CD8-positive, alpha-beta memory T cell (primary cell): Measurements from ENCODE around the gene CAMK2B. TPM values are rescaled to one million over a fixed set of nuclear protein-coding genes. Genes with fewer than 3 reads are reported as not detected.

ENCODE experiments used
- CTCF ChIA-PET: fragments of 350-600 bp; sonication (Branson Sonifier 250); formaldehyde crosslinking; loops from one replicate; lab custom pipeline; 2021; ENCODE audit warnings: antibody characterized with exemption; lab: Charles Lee
- POLR2A ChIA-PET: fragments of 350-600 bp; sonication (Branson Sonifier 250); formaldehyde crosslinking; loops from one replicate; lab custom pipeline; 2021; ENCODE audit warnings: antibody characterized with exemption; lab: Charles Lee
- DNase-seq, 5 donors: peaks; one replicate each; pipeline versions ENCODE4 v3.0.0 to v3.0.0-alpha.2; 2020 to 2022; ENCODE audit warnings: mixed read lengths in 1 of 5
- H3K27ac ChIP-seq: one replicate; pipeline ENCODE4 v1.7.0; 2013; ENCODE audit warnings: low read depth, mild to moderate bottlenecking, low read length, moderate library complexity
- H3K27me3 ChIP-seq: 2 replicates; pipeline ENCODE4 v1.7.0; 2013; ENCODE audit warnings: low read length, mild to moderate bottlenecking; ENCODE audit not compliant: insufficient read depth, poor library complexity, severe bottlenecking
- H3K36me3 ChIP-seq: 2 replicates; pipeline ENCODE4 v1.7.0; 2013; ENCODE audit warnings: mild to moderate bottlenecking, low read length, moderate library complexity; ENCODE audit not compliant: insufficient read depth
- H3K4me1 ChIP-seq: 2 replicates; pipeline ENCODE4 v1.7.0; 2013; ENCODE audit warnings: mild to moderate bottlenecking, low read length, moderate library complexity; ENCODE audit not compliant: insufficient read depth
- H3K4me3 ChIP-seq: 2 replicates; pipeline ENCODE4 v1.7.0; 2013; ENCODE audit warnings: mild to moderate bottlenecking, low read length
- H3K9me3 ChIP-seq: 2 replicates; pipeline ENCODE4 v1.7.0; 2013; ENCODE audit warnings: mild to moderate bottlenecking, low read length
- H3K27ac Mint-ChIP-seq, 8 donors: one replicate each; pipeline ENCODE4 v1.8.0; 2020 to 2021; ENCODE audit warnings: mixed read lengths in 8 of 8, mild to moderate bottlenecking in 6 of 8, inconsistent platforms in 3 of 8, moderate library complexity in 3 of 8
- H3K27me3 Mint-ChIP-seq, 2 donors: one replicate each; pipeline ENCODE4 v1.8.0; 2020 to 2021; ENCODE audit warnings: mixed read lengths in 2 of 2, mild to moderate bottlenecking in 1 of 2, moderate library complexity in 1 of 2
- H3K36me3 Mint-ChIP-seq, 3 donors: one replicate each; pipeline ENCODE4 v1.8.0; 2020 to 2021; ENCODE audit warnings: mixed read lengths in 3 of 3, inconsistent platforms in 1 of 3, mild to moderate bottlenecking in 1 of 3
- H3K4me1 Mint-ChIP-seq, 3 donors: one replicate each; pipeline ENCODE4 v1.8.0; 2020 to 2021; ENCODE audit warnings: mixed read lengths in 3 of 3, inconsistent platforms in 1 of 3, mild to moderate bottlenecking in 1 of 3
- H3K4me3 Mint-ChIP-seq, 7 donors: one replicate each; pipeline ENCODE4 v1.8.0; 2020 to 2021; ENCODE audit warnings: mixed read lengths in 7 of 7, mild to moderate bottlenecking in 6 of 7, moderate library complexity in 4 of 7, inconsistent platforms in 2 of 7
- H3K9me3 Mint-ChIP-seq, 5 donors: one replicate each; pipeline ENCODE4 v1.8.0; 2020 to 2022; ENCODE audit warnings: mixed read lengths in 5 of 5, mild to moderate bottlenecking in 3 of 5, moderate library complexity in 2 of 5, inconsistent platforms in 1 of 5
- polyA plus RNA-seq: library from polyadenylated mRNA; unstranded; fragments of 300-500 nt; fragmentation: Illumina TruSeq; gene quantifications from one replicate; pipeline ENCODE4 v1.2.3, GENCODE V29; 2021
- total RNA-seq, 2 experiments: library from RNA; stranded (reverse); gene quantifications; one replicate each; pipeline ENCODE4 v1.2.3, GENCODE V29; 2021

CAMK2B gene
- total and polyA plus RNA-seq, 3 experiments from 2014 or later, result 0.42 to 0.90 TPM; not detected in 1

GRCh38 chr7:44290252-44290620 lies 35.2 kb downstream of the CAMK2B start:
- ChIA-PET CTCF (no interaction called here), POLR2A (no interaction called here)
- Histone ChIP-seq H3K27me3 (peaks cover 5% of the 10 kb centered on the region), H3K36me3 (no peaks in the 10 kb centered on the region), H3K4me1 (no peaks in the 10 kb centered on the region), H3K4me3 (no peak overlapping the region), H3K9me3 (no peaks in the 10 kb centered on the region), H3K27ac (no peak overlapping the region)
- Mint-ChIP-seq H3K27ac (peak overlapping the region in 1 of 8 donors; percentile 21), H3K27me3 (peaks cover 15 to 41% of the 10 kb centered on the region in 2 donors), H3K4me1 (no peaks in the 10 kb centered on the region), H3K9me3 (no peaks in the 10 kb centered on the region), H3K4me3 (no peak overlapping the region), H3K36me3 (no peaks in the 10 kb centered on the region)
- DNase-seq, result peak in 1 of 5 donors; percentile 21

- peaks cover 5% of the 10 kb centered on the region for H3K27me3 ChIP-seq
- peak in 1 of 5 donors; percentile 31 for DNase-seq
- H3K27ac ChIP-seq, result no peak overlapping the region
- H3K27ac Mint-ChIP-seq, result no peak overlapping the region
- H3K36me3 Mint-ChIP-seq, result no peaks in the 10 kb centered on the region
- H3K4me3 ChIP-seq, result no peak overlapping the region
- H3K4me3 Mint-ChIP-seq, result no peak overlapping the region
- no peaks in the 10 kb centered on the region for H3K9me3 Mint-ChIP-seq
- no peaks in the 10 kb centered on the region for H3K4me1 Mint-ChIP-seq
- ChIA-PET POLR2A (no interaction called here), CTCF (no interaction called here)
- peaks cover 12 to 35% of the 10 kb centered on the region in 2 donors for H3K27me3 Mint-ChIP-seq
- no peaks in the 10 kb centered on the region for H3K4me1 ChIP-seq
- H3K9me3 ChIP-seq, result no peaks in the 10 kb centered on the region
- H3K36me3 ChIP-seq, result no peaks in the 10 kb centered on the region
Observed at GRCh38 chr7:44289341-44290251, 35.8 kb downstream of the CAMK2B start.

- Mint-ChIP-seq H3K4me1 (no peaks in the 10 kb centered on the region), H3K27me3 (peaks cover 10 to 27% of the 10 kb centered on the region in 2 donors), H3K4me3 (no peak overlapping the region), H3K36me3 (no peaks in the 10 kb centered on the region), H3K9me3 (no peaks in the 10 kb centered on the region), H3K27ac (no peak overlapping the region)
- Histone ChIP-seq H3K4me3 (no peak overlapping the region), H3K27me3 (peaks cover 5% of the 10 kb centered on the region), H3K36me3 (no peaks in the 10 kb centered on the region), H3K4me1 (no peaks in the 10 kb centered on the region), H3K27ac (no peak overlapping the region), H3K9me3 (no peaks in the 10 kb centered on the region)
- DNase-seq, result peak in 1 of 5 donors; percentile 36
- ChIA-PET CTCF (no interaction called here), POLR2A (no interaction called here)
Observed at GRCh38 chr7:44288811-44289340, 36.5 kb downstream of the CAMK2B start.

- no peaks in the 10 kb centered on the region for H3K9me3 Mint-ChIP-seq
- H3K36me3 Mint-ChIP-seq, result no peaks in the 10 kb centered on the region
- no peak for DNase-seq
- ChIA-PET POLR2A (no interaction called here), CTCF (no interaction called here)
- H3K4me1 Mint-ChIP-seq, result no peaks in the 10 kb centered on the region
- Histone ChIP-seq H3K4me3 (no peak overlapping the region), H3K27me3 (peaks cover 4% of the 10 kb centered on the region), H3K36me3 (no peaks in the 10 kb centered on the region), H3K9me3 (no peaks in the 10 kb centered on the region), H3K4me1 (no peaks in the 10 kb centered on the region), H3K27ac (no peak overlapping the region)
- peaks cover 8 to 23% of the 10 kb centered on the region in 2 donors for H3K27me3 Mint-ChIP-seq
- H3K27ac Mint-ChIP-seq, result no peak overlapping the region
- H3K4me3 Mint-ChIP-seq, result no peak overlapping the region
Observed at GRCh38 chr7:44288381-44288685, 37.1 kb downstream of the CAMK2B start.

- Mint-ChIP-seq H3K4me1 (no peaks in the 10 kb centered on the region), H3K27ac (no peak overlapping the region), H3K4me3 (no peak overlapping the region), H3K9me3 (no peaks in the 10 kb centered on the region), H3K36me3 (no peaks in the 10 kb centered on the region), H3K27me3 (peaks cover 8 to 19% of the 10 kb centered on the region in 2 donors)
- no peak overlapping the region for H3K27ac ChIP-seq
- H3K9me3 ChIP-seq, result no peaks in the 10 kb centered on the region
- H3K27me3 ChIP-seq, result no peaks in the 10 kb centered on the region
- ChIA-PET POLR2A (no interaction called here), CTCF (no interaction called here)
- peak in 1 of 5 donors; percentile 44 for DNase-seq
- H3K36me3 ChIP-seq, result no peaks in the 10 kb centered on the region
- H3K4me1 ChIP-seq, result no peaks in the 10 kb centered on the region
- H3K4me3 ChIP-seq, result no peak overlapping the region
Observed at GRCh38 chr7:44287488-44288380, 37.7 kb downstream of the CAMK2B start.

GRCh38 chr7:44286618-44287487 lies 38.5 kb downstream of the CAMK2B start:
- no peaks in the 10 kb centered on the region for H3K4me1 Mint-ChIP-seq
- Histone ChIP-seq H3K9me3 (no peaks in the 10 kb centered on the region), H3K27ac (no peak overlapping the region), H3K4me1 (no peaks in the 10 kb centered on the region), H3K36me3 (no peaks in the 10 kb centered on the region), H3K27me3 (no peaks in the 10 kb centered on the region), H3K4me3 (no peak overlapping the region)
- peak overlapping the region in 1 of 8 donors; percentile 85 for H3K27ac Mint-ChIP-seq
- DNase-seq, result peak in 1 of 5 donors; percentile 30
- peaks cover 4 to 15% of the 10 kb centered on the region in 2 donors for H3K27me3 Mint-ChIP-seq
- H3K9me3 Mint-ChIP-seq, result no peaks in the 10 kb centered on the region
- CTCF ChIA-PET, result no interaction called here
- no peaks in the 10 kb centered on the region for H3K36me3 Mint-ChIP-seq
- H3K4me3 Mint-ChIP-seq, result no peak overlapping the region
- POLR2A ChIA-PET, result no interaction called here

GRCh38 chr7:44286182-44286617 lies 39.2 kb downstream of the CAMK2B start:
- no peak overlapping the region for H3K4me3 Mint-ChIP-seq
- no peaks in the 10 kb centered on the region for H3K9me3 ChIP-seq

More at GRCh38 chr7:44286182-44286617, 39.2 kb downstream of the CAMK2B start:
- CTCF ChIA-PET, result no interaction called here
- peak in 1 of 5 donors; percentile 34 for DNase-seq
- Mint-ChIP-seq H3K36me3 (no peaks in the 10 kb centered on the region), H3K4me1 (no peaks in the 10 kb centered on the region), H3K27me3 (peaks cover 2 to 9% of the 10 kb centered on the region in 2 donors), H3K27ac (no peak overlapping the region), H3K9me3 (no peaks in the 10 kb centered on the region)
- Histone ChIP-seq H3K36me3 (no peaks in the 10 kb centered on the region), H3K4me1 (no peaks in the 10 kb centered on the region), H3K4me3 (no peak overlapping the region), H3K27me3 (no peaks in the 10 kb centered on the region), H3K27ac (no peak overlapping the region)
- POLR2A ChIA-PET, result no interaction called here
